ENCODE results near the gene DLD. TPM values are rescaled to one million over a fixed set of nuclear protein-coding genes. Genes with fewer than 3 reads are reported as not detected.

DLD gene
- polyA plus RNA-seq, 2 of the 4 experiments (the other 2 are of a cell fraction): 129 to 179 TPM

- DNase-seq (ENCODE audit: low read depth in 1 of 2, low spot score in 1 of 2) (no peak), FAIRE-seq (no peak), ATAC-seq (no peak)
- 52% methylated on average over 4 of the region's 4 CpGs for WGBS (ENCODE audit: missing lambda C conversion rate)
- no peak overlapping the region for H3K27ac ChIP-seq
- CTCF ChIA-PET: interaction anchor here (0.8 to 1.2 kb wide), 3 partner anchors 13 to 107 kb away, joined by 3 read pairs; partner anchors contain the start of gene CBLL1
- POLR2A ChIA-PET: no interaction called here
- no peak overlapping the region for H3K4me2 ChIP-seq
- no peak for TF ChIP-seq CTCF (IDR thresholded peaks at IDR 0.05)
- TF ChIP-seq TFCP2L1 (CRISPR knock-in tag; IDR thresholded peaks at IDR 0.05): no peak
- TF ChIP-seq RNF2 (IDR thresholded peaks at IDR 0.05; ENCODE audit: borderline replicate concordance, low read depth): no peak
- no peak for TF ChIP-seq ZFP36 (IDR thresholded peaks at IDR 0.05; ENCODE audit: borderline replicate concordance, partially characterized antibody)
- no peaks in the 10 kb centered on the region for H3K9me3 ChIP-seq
- no peak overlapping the region for H3K4me3 ChIP-seq
- no peaks in the 10 kb centered on the region for H3K4me1 ChIP-seq
Observed at GRCh38 chr7:107850216-107850615, 40.8 kb upstream of the DLD start.

GRCh38 chr7:107850643-107851042 lies 40.3 kb upstream of the DLD start:
- Histone ChIP-seq H3K4me2 (no peak overlapping the region), H3K4me3 (no peak overlapping the region), H3K9me3 (no peaks in the 10 kb centered on the region), H3K27ac (no peak overlapping the region), H3K4me1 (no peaks in the 10 kb centered on the region)
- ChIA-PET POLR2A (no interaction called here), CTCF (interaction anchor here (1.0 to 1.2 kb wide), 2 partner anchors 28 to 107 kb away, joined by 3 read pairs; partner anchors contain the start of gene CBLL1)
- TF ChIP-seq CBX8 (IDR thresholded peaks at IDR 0.05): no peak
- no peak for TF ChIP-seq POLR2A (IDR thresholded peaks at IDR 0.05; ENCODE audit: low read length)
- no peak for TF ChIP-seq FOSB (CRISPR knock-in tag; IDR thresholded peaks at IDR 0.05)
- no peak for TF ChIP-seq HES2 (IDR thresholded peaks at IDR 0.05)
- no peak for TF ChIP-seq RNF2 (IDR thresholded peaks at IDR 0.05; ENCODE audit: borderline replicate concordance, low read depth)
- no peak for TF ChIP-seq KDM5A (IDR thresholded peaks at IDR 0.05)
- TF ChIP-seq MYC (IDR thresholded peaks at IDR 0.05; ENCODE audit: borderline replicate concordance, low read length): no peak
- TF ChIP-seq HOXB13 (CRISPR knock-in tag; IDR thresholded peaks at IDR 0.05; ENCODE audit: low read depth): no peak
- TF ChIP-seq CEBPB (IDR thresholded peaks at IDR 0.05): no peak
- TF ChIP-seq CHD4 (IDR thresholded peaks at IDR 0.05; ENCODE audit: borderline replicate concordance): no peak
- TF ChIP-seq EHF (CRISPR knock-in tag; IDR thresholded peaks at IDR 0.05): no peak
- no peak for TF ChIP-seq ZNF302 (CRISPR knock-in tag; IDR thresholded peaks at IDR 0.05)
- TF ChIP-seq CHD2 (IDR thresholded peaks at IDR 0.05; ENCODE audit: low read length, partially characterized antibody): no peak
- TF ChIP-seq HEYL (CRISPR knock-in tag; IDR thresholded peaks at IDR 0.05): no peak
- TF ChIP-seq ESRRA (IDR thresholded peaks at IDR 0.05; ENCODE audit: borderline replicate concordance, low read length): no peak
- no peak for TF ChIP-seq MAFK (IDR thresholded peaks at IDR 0.05; ENCODE audit: partially characterized antibody)
- TF ChIP-seq GATA3 (IDR thresholded peaks at IDR 0.05; ENCODE audit: borderline replicate concordance): no peak
- DNase-seq (ENCODE audit: low read depth in 1 of 2, low spot score in 1 of 2): no peak
- no peak for FAIRE-seq
- WGBS (ENCODE audit: missing lambda C conversion rate): 5% methylated on average over 1 of the region's 1 CpG
- no peak for ATAC-seq

- 0 out of 3 replicates have a peak, but pooled peaks cover 2% of the 10 kb centered on the region for H3K4me1 ChIP-seq
- FAIRE-seq: no peak
- CTCF ChIA-PET: no interaction called here
- ATAC-seq: no peak
- no peaks in the 10 kb centered on the region for H3K9me3 ChIP-seq
- WGBS (ENCODE audit: missing lambda C conversion rate): 91% methylated on average over 1 of the region's 1 CpG
- no peak overlapping the region for H3K27ac ChIP-seq
- no peak overlapping the region for H3K4me3 ChIP-seq
- POLR2A ChIA-PET: no interaction called here
- DNase-seq (ENCODE audit: low read depth in 1 of 2, low spot score in 1 of 2): no peak
- no peak overlapping the region for H3K4me2 ChIP-seq
- TF ChIP-seq RCOR1 (IDR thresholded peaks at IDR 0.05; ENCODE audit: low read depth, low read length) (no peak), USF2 (IDR thresholded peaks at IDR 0.05) (no peak), CTCF (IDR thresholded peaks at IDR 0.05) (no peak), REST (IDR thresholded peaks at IDR 0.05) (no peak), POLR2A (IDR thresholded peaks at IDR 0.05; ENCODE audit: low read length) (no peak), HOXB13 (CRISPR knock-in tag; IDR thresholded peaks at IDR 0.05; ENCODE audit: low read depth) (no peak), ESRRA (IDR thresholded peaks at IDR 0.05; ENCODE audit: borderline replicate concordance, low read length) (no peak), SREBF2 (IDR thresholded peaks at IDR 0.05) (no peak), FOSL2 (IDR thresholded peaks at IDR 0.05) (no peak), FOSL2 (CRISPR knock-in tag; IDR thresholded peaks at IDR 0.05) (no peak), JUNB (IDR thresholded peaks at IDR 0.05) (no peak), ZC3H11A (IDR thresholded peaks at IDR 0.05) (no peak)
Observed at GRCh38 chr7:107854454-107854853, 36.5 kb upstream of the DLD start.
